Large intestine (tissue), 3 donors: ENCODE data around the gene ATP9A. TPM values are rescaled to one million over a fixed set of nuclear protein-coding genes. Genes with fewer than 3 reads are reported as not detected.

Experiments used
- DNase-seq, 2 donors: peaks; one replicate each; pipeline versions ENCODE4 v3.0.0 to v3.0.0-alpha.2; 2013
- H3K27ac ChIP-seq: one replicate; pipeline ENCODE4 v1.5.1; 2013; ENCODE audit warnings: low read length
- H3K27me3 ChIP-seq: 2 replicates; pipeline ENCODE4 v1.6.1; 2013; ENCODE audit warnings: low read length; ENCODE audit not compliant: control insufficient read depth, insufficient read depth
- H3K36me3 ChIP-seq: 2 replicates; pipeline ENCODE4 v1.6.1; 2013; ENCODE audit warnings: low read length; ENCODE audit not compliant: control insufficient read depth, insufficient read depth
- H3K4me1 ChIP-seq: one replicate; pipeline ENCODE4 v1.6.1; 2013; ENCODE audit warnings: low read length; ENCODE audit not compliant: control insufficient read depth, insufficient read depth
- H3K4me3 ChIP-seq: one replicate; pipeline ENCODE4 v1.5.1; 2013; ENCODE audit warnings: low read length
- H3K9me3 ChIP-seq: one replicate; pipeline ENCODE4 v1.6.1; 2013; ENCODE audit warnings: mild to moderate bottlenecking, low read depth, low read length, moderate library complexity; ENCODE audit not compliant: control insufficient read depth
- WGBS: methylation state at CpG from one replicate; pipeline ENCODE4 v1.1.5; 2013; ENCODE audit warnings: low lambda C conversion rate; ENCODE audit not compliant: insufficient coverage; 5-methylcytosine and 5-hydroxymethylcytosine counted together
- polyA plus RNA-seq: library from polyadenylated mRNA; unstranded; fragments of 120-200 nt; gene quantifications from one replicate; pipeline ENCODE4 v1.2.1, GENCODE V29; 2013

The ATP9A gene
- polyA plus RNA-seq, 1 donor: 46.3 TPM

- H3K27ac ChIP-seq: no peak overlapping the region
- no peaks in the 10 kb centered on the region for H3K36me3 ChIP-seq
- DNase-seq: no peak
- H3K27me3 ChIP-seq: peaks cover 7% of the 10 kb centered on the region
- H3K4me3 ChIP-seq: no peak overlapping the region
- H3K9me3 ChIP-seq: no peaks in the 10 kb centered on the region
- WGBS: no CpG with 5 or more reads among the region's 7 CpGs
- H3K4me1 ChIP-seq: no peaks in the 10 kb centered on the region
Measured at GRCh38 chr20:51804754-51805153, 36.6 kb upstream of the ATP9A start.

DNA sequence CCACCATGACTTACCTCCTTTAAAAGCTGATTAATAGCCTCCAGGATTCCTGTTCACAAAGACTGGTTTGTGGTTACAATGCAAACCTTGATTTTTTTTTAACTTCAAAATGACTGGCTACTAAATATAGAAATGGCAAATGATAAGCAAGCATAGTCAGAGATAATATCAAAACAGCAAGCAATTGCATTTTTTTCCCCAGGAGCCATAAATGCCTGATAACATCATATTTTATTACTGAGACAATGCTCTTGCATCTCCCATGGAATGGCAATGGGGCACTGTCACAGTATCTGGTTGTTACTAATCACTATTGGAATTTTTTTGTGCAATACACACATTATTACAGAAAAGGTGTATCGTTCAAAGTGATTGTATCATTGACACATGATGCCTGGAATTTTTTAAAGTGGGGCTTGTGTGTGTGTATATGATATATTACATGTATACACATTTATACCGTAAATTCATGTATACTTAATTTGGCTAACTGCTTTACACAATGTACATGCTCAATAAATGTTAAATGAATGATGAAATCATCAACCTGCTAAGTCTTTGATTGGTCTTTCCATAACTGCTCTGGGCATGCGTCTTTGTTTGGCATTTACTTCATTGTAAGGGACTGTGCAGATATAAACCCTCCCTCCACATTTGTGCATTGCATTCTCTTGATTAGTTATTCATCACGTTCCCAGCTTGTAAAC is 35.1 kb upstream of the ATP9A start:
- Histone ChIP-seq H3K27ac (peak overlapping the region; percentile 71), H3K9me3 (no peaks in the 10 kb centered on the region), H3K27me3 (peaks cover 7% of the 10 kb centered on the region), H3K4me3 (peak overlapping the region; percentile 97), H3K4me1 (peaks cover 3% of the 10 kb centered on the region), H3K36me3 (no peaks in the 10 kb centered on the region)
- DNase-seq: no peak
- WGBS: 67% methylated on average over 1 of the region's 4 CpGs

- H3K9me3 ChIP-seq: no peaks in the 10 kb centered on the region
- peak within 1 kb of the TSS; percentile 71 for H3K27ac ChIP-seq
- peak within 1 kb of the TSS; percentile 97 for H3K4me3 ChIP-seq
- H3K36me3 ChIP-seq: no peaks in the 10 kb centered on the region
- WGBS: no CpG with 5 or more reads among the region's 44 CpGs
- H3K27me3 ChIP-seq: peaks cover 7% of the 10 kb centered on the region
- peaks cover 3% of the 10 kb centered on the region for H3K4me1 ChIP-seq
- DNase-seq: peak; percentile 45 to 67
Measured at GRCh38 chr20:51802170-51802751, 34.1 kb upstream of the ATP9A start, which contains the start of gene SALL4. Gene SALL4, minus strand, starts transcription at chr20:51802521. Its CDS starts 113 bp downstream, at chr20:51802408.

GRCh38 chr20:51801823-51802123 is 33.6 kb upstream of the ATP9A start:
- no peaks in the 10 kb centered on the region for H3K9me3 ChIP-seq
- H3K4me1 ChIP-seq: peaks cover 3% of the 10 kb centered on the region
- 20% methylated on average over 1 of the region's 8 CpGs for WGBS
- no peaks in the 10 kb centered on the region for H3K36me3 ChIP-seq
- peak overlapping the region; percentile 71 for H3K27ac ChIP-seq
- DNase-seq: no peak
- peaks cover 7% of the 10 kb centered on the region for H3K27me3 ChIP-seq
- peak overlapping the region; percentile 97 for H3K4me3 ChIP-seq

GRCh38 chr20:51801122-51801822 is 33.1 kb upstream of the ATP9A start:
- H3K4me3 ChIP-seq: peak overlapping the region; percentile 97
- no peaks in the 10 kb centered on the region for H3K36me3 ChIP-seq
- peaks cover 3% of the 10 kb centered on the region for H3K4me1 ChIP-seq
- peak overlapping the region; percentile 71 for H3K27ac ChIP-seq
- peak in 1 of 2 donors; percentile 53 for DNase-seq
- peaks cover 7% of the 10 kb centered on the region for H3K27me3 ChIP-seq
- WGBS: no CpG with 5 or more reads among the region's 59 CpGs
- H3K9me3 ChIP-seq: no peaks in the 10 kb centered on the region

DNA sequence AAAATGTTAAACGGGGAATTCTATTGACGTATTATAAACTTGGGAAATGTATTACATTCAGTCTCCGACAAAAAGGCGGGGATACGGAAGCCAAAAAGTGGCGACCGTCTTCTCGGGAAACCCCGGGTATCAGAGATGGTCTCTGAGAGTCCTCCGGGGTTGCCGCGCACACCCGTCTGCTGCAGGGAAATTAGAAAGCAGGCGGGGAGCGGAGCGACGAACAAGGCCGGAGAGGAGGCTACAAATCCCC is 32.6 kb upstream of the ATP9A start:
- Histone ChIP-seq H3K4me3 (peak overlapping the region; percentile 97), H3K36me3 (no peaks in the 10 kb centered on the region), H3K4me1 (peaks cover 3% of the 10 kb centered on the region), H3K27ac (peak overlapping the region; percentile 71), H3K9me3 (no peaks in the 10 kb centered on the region), H3K27me3 (peaks cover 7% of the 10 kb centered on the region)
- WGBS: no CpG with 5 or more reads among the region's 18 CpGs
- DNase-seq: peak in 1 of 2 donors; percentile 26

GRCh38 chr20:51800060-51800871 is 32.1 kb upstream of the ATP9A start:
- no CpG with 5 or more reads among the region's 44 CpGs for WGBS
- peak overlapping the region; percentile 71 for H3K27ac ChIP-seq
- H3K27me3 ChIP-seq: peaks cover 7% of the 10 kb centered on the region

DNA sequence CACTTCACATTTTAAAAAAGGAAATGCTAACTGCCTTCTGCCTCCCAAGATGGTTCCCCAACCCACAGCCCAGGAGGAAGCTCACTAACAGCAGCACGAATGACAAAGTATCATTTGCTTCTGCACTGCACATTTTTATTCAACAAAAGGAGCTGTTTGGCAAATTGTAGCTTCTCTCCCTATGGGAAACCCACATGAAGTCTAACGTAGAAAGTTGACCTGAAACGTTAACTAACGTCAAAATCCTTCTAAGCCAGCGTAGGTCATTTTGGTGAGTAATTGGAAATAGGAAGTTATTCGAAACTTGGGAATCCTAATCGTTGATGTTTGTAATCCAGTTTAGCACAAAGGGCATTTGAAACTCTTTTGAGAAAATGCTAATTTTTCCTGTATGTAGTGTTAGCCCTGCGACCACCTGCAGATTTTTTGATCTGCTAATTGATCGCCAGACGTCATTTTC is 31.2 kb upstream of the ATP9A start:
- no peak for DNase-seq
- Histone ChIP-seq H3K36me3 (no peaks in the 10 kb centered on the region), H3K27me3 (peaks cover 7% of the 10 kb centered on the region), H3K27ac (no peak overlapping the region), H3K4me3 (peak overlapping the region; percentile 97), H3K4me1 (peaks cover 3% of the 10 kb centered on the region), H3K9me3 (no peaks in the 10 kb centered on the region)
- 38% methylated on average over 2 of the region's 10 CpGs for WGBS

More at GRCh38 chr20:51800060-51800871, 32.1 kb upstream of the ATP9A start:
- Histone ChIP-seq H3K4me3 (peak overlapping the region; percentile 97), H3K9me3 (no peaks in the 10 kb centered on the region), H3K4me1 (peaks cover 3% of the 10 kb centered on the region), H3K36me3 (no peaks in the 10 kb centered on the region)
- DNase-seq: peak; percentile 68 to 79

DNA sequence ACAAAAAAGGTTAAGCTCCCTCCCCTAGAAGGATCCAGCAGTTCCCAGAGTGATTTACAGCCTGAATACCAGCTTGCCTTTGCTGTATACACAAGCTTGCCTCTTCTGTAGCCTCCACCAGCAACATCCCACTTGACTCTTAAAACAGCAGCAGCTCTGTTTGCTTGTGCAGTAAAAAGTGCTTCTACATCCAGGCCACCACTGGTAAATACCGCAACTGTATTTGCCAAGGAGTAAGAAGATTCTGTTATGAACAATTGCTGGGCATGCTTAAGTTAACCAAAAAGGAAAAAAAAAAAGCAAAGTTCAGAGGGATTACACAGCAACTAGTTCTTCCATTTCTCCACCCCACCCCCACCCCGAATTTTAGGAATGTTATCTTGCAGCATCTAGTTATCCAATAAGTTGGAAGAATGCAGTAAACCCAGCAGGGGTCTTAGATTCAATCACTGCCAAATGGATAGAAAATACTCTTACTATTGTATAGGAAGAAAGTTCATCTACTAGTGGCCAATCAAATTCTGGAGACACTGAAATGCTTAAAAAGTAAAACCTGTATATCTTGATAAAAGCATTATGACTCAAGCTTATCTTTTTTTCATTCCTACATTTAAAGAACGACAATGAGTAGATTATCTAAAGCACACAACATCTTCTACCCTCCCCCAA is 29.3 kb upstream of the ATP9A start:
- 20% methylated on average over 1 of the region's 3 CpGs for WGBS
- no peak for DNase-seq
- Histone ChIP-seq H3K4me1 (peaks cover 3% of the 10 kb centered on the region), H3K9me3 (no peaks in the 10 kb centered on the region), H3K36me3 (no peaks in the 10 kb centered on the region), H3K27ac (no peak overlapping the region), H3K27me3 (peaks cover 7% of the 10 kb centered on the region), H3K4me3 (no peak overlapping the region)

DNA sequence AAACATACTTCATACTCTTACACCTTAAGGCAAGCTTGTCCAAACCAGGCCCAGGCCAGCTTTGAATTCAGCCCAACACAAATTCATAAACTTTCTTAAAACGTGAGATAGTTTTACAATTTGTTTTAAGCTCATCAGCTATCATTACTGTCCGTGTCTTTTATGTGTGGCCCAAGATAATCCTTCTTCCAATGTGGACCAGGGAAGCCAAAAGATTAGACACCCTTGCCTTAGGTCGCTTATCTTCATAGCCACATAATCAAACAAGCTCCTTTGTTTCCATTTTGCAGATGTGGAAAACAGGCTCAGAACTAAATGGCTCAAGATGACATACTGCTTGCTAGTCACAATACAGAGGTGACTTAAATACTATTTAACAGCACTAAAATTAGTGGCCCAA is 28.1 kb upstream of the ATP9A start:
- no peak overlapping the region for H3K27ac ChIP-seq
- DNase-seq: no peak
- H3K36me3 ChIP-seq: peaks cover 9% of the 10 kb centered on the region
- no peak overlapping the region for H3K4me3 ChIP-seq
- WGBS: 68% methylated on average over 3 of the region's 3 CpGs
- no peaks in the 10 kb centered on the region for H3K9me3 ChIP-seq
- peaks cover 3% of the 10 kb centered on the region for H3K4me1 ChIP-seq
- H3K27me3 ChIP-seq: peaks cover 3% of the 10 kb centered on the region
